ENCODE data around the gene LORICRIN. TPM values are rescaled to one million over a fixed set of nuclear protein-coding genes. Genes with fewer than 3 reads are reported as not detected.

Gene LORICRIN
- total RNA-seq, 1 donor = not detected

DNA sequence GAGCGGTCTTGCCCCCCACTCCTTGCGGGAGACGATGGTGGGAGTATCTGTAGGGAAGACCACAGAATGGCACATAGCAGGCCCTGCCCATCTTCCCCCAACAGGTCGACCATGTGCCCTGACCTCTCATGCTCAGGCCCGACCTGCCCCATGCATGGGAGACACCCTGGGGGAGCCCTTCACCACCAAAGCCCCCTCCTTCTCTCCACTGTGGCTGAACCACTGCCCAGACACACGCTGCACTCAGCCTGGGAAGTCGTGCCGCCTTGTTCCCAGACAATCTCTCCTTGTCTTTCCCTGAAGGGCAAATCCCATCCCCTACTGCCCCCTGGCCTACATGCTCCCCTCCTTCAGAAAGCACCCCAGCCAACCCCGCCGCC, 47.7 kb downstream of the LORICRIN start:
- no peak overlapping the region for H3K4me3 ChIP-seq (ENCODE audit: low read length)
- no peaks in the 10 kb centered on the region for H3K4me1 ChIP-seq (ENCODE audit: insufficient read depth, low read length)
- H3K9me3 ChIP-seq (ENCODE audit: low read depth, low read length) = no peaks in the 10 kb centered on the region
- no peaks in the 10 kb centered on the region for H3K27me3 ChIP-seq (ENCODE audit: insufficient read depth, low read length)

DNA sequence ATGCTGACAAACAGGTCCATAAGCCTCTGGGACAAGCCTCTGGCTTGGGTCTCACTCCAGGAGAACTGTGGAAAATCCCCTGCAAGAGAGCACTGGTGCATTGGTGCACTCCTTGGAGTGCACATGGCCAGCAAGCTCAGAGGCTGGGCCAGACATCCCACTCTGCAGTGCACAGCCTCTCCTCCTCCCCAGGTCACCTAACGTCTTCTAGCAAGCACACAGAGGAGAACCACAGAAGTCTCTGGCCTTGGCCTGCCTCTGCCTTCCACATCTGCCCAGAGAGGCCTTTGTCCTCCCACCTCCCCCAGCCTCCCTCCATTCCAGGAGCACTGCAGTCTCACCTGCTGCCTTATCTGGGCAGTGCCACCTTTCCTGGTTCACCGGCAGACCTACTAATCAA, 49.1 kb downstream of the LORICRIN start:
- Histone ChIP-seq H3K4me1 (ENCODE audit: insufficient read depth, low read length) (no peaks in the 10 kb centered on the region), H3K9me3 (ENCODE audit: low read depth, low read length) (no peaks in the 10 kb centered on the region), H3K27me3 (ENCODE audit: insufficient read depth, low read length) (no peaks in the 10 kb centered on the region), H3K4me3 (ENCODE audit: low read length) (no peak overlapping the region)

DNA sequence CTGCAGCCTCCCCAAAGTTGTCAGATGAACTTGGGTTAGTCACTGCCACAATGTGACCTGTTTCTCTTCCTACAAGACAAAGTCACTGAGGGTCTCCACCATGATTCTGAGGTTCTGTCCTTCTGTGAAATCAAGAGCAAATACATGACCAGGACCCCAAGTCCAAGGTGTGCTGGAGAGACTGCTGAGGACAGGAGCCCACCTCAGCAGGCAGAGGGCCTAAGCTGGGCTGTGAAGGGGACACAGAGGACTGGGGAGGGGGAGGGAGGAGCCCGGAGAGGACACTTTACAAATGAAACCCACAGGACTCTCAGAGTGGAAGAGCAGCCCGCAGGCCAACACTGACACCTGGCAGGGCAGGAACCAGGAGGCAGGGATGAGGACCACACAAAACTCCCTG, 50.0 kb downstream of the LORICRIN start:
- Histone ChIP-seq H3K27me3 (ENCODE audit: insufficient read depth, low read length) (no peaks in the 10 kb centered on the region), H3K4me3 (ENCODE audit: low read length) (no peak overlapping the region), H3K9me3 (ENCODE audit: low read depth, low read length) (no peaks in the 10 kb centered on the region)

DNA sequence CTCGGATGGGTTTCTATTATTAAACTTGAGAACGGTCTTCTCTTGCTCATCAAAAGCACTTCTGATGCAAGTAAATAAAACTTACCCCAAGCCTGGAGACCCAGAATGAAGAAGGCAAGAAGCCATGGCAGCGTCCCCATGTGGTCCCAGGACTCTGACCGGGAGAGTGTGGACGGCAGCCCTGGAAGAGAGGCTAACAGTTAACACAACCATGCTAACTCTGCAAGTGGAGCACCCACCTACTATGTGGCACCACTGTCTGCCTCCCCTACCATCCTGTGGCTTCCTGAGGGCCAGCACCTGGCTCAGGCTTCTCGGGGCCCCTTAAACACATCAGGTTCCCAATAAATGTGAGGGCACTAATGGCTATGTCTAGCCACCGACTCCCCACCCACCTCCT, 51.0 kb downstream of the LORICRIN start:
- H3K27me3 ChIP-seq (ENCODE audit: insufficient read depth, low read length) = no peaks in the 10 kb centered on the region
- H3K4me3 ChIP-seq (ENCODE audit: low read length) = no peak overlapping the region
- no peaks in the 10 kb centered on the region for H3K4me1 ChIP-seq (ENCODE audit: insufficient read depth, low read length)
- no peaks in the 10 kb centered on the region for H3K9me3 ChIP-seq (ENCODE audit: low read depth, low read length)

More for the DNA sequence above, 50.0 kb downstream of the LORICRIN start:
- H3K4me1 ChIP-seq (ENCODE audit: insufficient read depth, low read length) = no peaks in the 10 kb centered on the region

Other genes with a start within 250 kb of the LORICRIN start
- not detected for gene SPRR1B, start 228.5 kb upstream of the LORICRIN start, total RNA-seq
- not detected for gene SPRR2D, start 218.6 kb upstream of the LORICRIN start, total RNA-seq
- not detected for gene SPRR2A, start 202.2 kb upstream of the LORICRIN start, total RNA-seq
- gene SPRR2B, start 188.1 kb upstream of the LORICRIN start, total RNA-seq = not detected
- gene SPRR2E, start 165.2 kb upstream of the LORICRIN start, total RNA-seq = not detected
- gene SPRR2F, start 146.2 kb upstream of the LORICRIN start, total RNA-seq = not detected
- gene SPRR2G, start 108.8 kb upstream of the LORICRIN start, total RNA-seq = not detected
- not detected for gene LELP1, start 56.3 kb upstream of the LORICRIN start, total RNA-seq
- not detected for gene PRR9, start 42.1 kb upstream of the LORICRIN start, total RNA-seq
- not detected for gene PGLYRP3, start 53.3 kb downstream of the LORICRIN start, total RNA-seq
- gene PGLYRP4, start 89.2 kb downstream of the LORICRIN start, total RNA-seq = not detected
- gene S100A9, start 98.2 kb downstream of the LORICRIN start, total RNA-seq = 5,352 TPM
- 428 TPM for gene S100A12, start 115.9 kb downstream of the LORICRIN start, total RNA-seq
- 801 TPM for gene S100A8, start 131.4 kb downstream of the LORICRIN start, total RNA-seq
- not detected for gene S100A7A, start 156.8 kb downstream of the LORICRIN start, total RNA-seq
- not detected for gene S100A7, start 201.0 kb downstream of the LORICRIN start, total RNA-seq

All from mononuclear cell (primary cell).